ENCODE data around the gene TLL2.

DNA sequence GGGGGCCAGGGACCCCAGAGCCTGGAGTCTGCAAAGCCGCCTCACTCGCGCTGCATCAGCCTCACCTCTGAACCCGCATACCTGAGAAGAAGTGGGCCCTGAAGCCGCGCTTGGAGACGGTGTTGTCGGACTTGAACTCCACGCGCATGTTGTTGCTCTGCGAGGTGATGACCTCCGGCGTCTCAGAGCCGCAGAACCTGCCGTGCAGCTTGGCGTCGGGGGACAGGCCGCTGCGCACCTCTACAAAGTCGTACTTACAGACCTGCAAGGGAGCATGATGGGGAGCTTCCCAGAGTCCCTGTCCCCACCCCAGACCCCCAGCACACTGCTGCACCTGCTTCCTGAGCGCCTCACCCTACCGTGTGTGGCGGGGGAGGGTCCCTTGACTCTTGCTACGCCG is 129.2 kb downstream of the TLL2 start:
- TF ChIP-seq, protein P1, sequence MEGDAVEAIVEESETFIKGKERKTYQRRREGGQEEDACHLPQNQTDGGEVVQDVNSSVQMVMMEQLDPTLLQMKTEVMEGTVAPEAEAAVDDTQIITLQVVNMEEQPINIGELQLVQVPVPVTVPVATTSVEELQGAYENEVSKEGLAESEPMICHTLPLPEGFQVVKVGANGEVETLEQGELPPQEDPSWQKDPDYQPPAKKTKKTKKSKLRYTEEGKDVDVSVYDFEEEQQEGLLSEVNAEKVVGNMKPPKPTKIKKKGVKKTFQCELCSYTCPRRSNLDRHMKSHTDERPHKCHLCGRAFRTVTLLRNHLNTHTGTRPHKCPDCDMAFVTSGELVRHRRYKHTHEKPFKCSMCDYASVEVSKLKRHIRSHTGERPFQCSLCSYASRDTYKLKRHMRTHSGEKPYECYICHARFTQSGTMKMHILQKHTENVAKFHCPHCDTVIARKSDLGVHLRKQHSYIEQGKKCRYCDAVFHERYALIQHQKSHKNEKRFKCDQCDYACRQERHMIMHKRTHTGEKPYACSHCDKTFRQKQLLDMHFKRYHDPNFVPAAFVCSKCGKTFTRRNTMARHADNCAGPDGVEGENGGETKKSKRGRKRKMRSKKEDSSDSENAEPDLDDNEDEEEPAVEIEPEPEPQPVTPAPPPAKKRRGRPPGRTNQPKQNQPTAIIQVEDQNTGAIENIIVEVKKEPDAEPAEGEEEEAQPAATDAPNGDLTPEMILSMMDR (IDR thresholded peaks at IDR 0.05; ENCODE audit: extremely low read depth in 1 of 2, insufficient read depth in 1 of 2, low read depth in 1 of 2, low read length in 2 of 2): no peak
- TF ChIP-seq POLR2A (IDR thresholded peaks at IDR 0.05; ENCODE audit: low read depth, low read length) (no peak), EZH2 (IDR thresholded peaks at IDR 0.05; ENCODE audit: borderline replicate concordance, low read depth, low read length, severe bottlenecking) (no peak), POLR2AphosphoS5 (IDR thresholded peaks at IDR 0.05; ENCODE audit: insufficient read depth, low read depth, low read length) (no peak), FOS (IDR thresholded peaks at IDR 0.05; ENCODE audit: borderline replicate concordance, insufficient read depth, low read length) (no peak)
- TF ChIP-seq, protein P2, sequence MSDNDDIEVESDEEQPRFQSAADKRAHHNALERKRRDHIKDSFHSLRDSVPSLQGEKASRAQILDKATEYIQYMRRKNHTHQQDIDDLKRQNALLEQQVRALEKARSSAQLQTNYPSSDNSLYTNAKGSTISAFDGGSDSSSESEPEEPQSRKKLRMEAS (IDR thresholded peaks at IDR 0.05; ENCODE audit: insufficient read depth, insufficient read length): no peak
